ENCODE results near the gene TRH.

DNA sequence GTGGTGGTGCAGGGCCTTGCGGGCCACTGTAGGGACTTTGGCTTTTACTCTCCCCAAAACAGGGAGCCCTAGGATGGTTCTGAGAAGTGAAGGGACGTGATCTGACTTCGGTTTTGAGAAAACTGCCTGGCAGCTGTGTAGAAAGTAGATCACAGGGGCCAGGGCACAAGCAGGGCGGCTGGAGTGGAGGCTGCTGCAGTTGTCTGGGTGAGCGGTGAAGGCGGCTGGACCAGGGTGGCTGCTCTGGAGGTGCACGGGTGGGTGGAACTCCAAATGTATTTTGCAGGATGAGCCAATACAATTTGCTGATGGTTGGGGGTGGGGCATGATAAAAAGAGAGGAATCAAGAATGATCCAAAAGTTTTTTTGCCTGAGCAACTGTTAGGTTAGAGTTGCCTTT is 29.8 kb upstream of the TRH start:
- TF ChIP-seq, protein P1, sequence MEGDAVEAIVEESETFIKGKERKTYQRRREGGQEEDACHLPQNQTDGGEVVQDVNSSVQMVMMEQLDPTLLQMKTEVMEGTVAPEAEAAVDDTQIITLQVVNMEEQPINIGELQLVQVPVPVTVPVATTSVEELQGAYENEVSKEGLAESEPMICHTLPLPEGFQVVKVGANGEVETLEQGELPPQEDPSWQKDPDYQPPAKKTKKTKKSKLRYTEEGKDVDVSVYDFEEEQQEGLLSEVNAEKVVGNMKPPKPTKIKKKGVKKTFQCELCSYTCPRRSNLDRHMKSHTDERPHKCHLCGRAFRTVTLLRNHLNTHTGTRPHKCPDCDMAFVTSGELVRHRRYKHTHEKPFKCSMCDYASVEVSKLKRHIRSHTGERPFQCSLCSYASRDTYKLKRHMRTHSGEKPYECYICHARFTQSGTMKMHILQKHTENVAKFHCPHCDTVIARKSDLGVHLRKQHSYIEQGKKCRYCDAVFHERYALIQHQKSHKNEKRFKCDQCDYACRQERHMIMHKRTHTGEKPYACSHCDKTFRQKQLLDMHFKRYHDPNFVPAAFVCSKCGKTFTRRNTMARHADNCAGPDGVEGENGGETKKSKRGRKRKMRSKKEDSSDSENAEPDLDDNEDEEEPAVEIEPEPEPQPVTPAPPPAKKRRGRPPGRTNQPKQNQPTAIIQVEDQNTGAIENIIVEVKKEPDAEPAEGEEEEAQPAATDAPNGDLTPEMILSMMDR (IDR thresholded peaks at IDR 0.05), result no peak
- TF ChIP-seq POLR2A (IDR thresholded peaks at IDR 0.05; ENCODE audit: low read depth) (no peak), POLR2AphosphoS5 (IDR thresholded peaks at IDR 0.05) (no peak), EP300 (IDR thresholded peaks at IDR 0.05) (no peak)

All from esophagus muscularis mucosa (tissue), 4 donors.